Loucy (cell line): ENCODE results near the gene CHCHD6.

ENCODE experiments used
- H2AFZ ChIP-seq: fragments of 200-600 bp; sonication (generic); 2 replicates; pipeline ENCODE4 v1.6.0; 2016; ENCODE audit warnings: antibody characterized with exemption, mild to moderate bottlenecking, low read length, moderate library complexity
- H3F3A ChIP-seq: fragments of 200-600 bp; 2 replicates; pipeline ENCODE4 v1.6.0; 2016; ENCODE audit warnings: antibody characterized with exemption, low read depth, mild to moderate bottlenecking
- H3K27me3 ChIP-seq: fragments of 200-600 bp; sonication (generic); 2 replicates; pipeline ENCODE4 v1.6.1; 2014; ENCODE audit warnings: low read length, mild to moderate bottlenecking; ENCODE audit not compliant: insufficient read depth, poor library complexity, severe bottlenecking
- H3K36me3 ChIP-seq: fragments of 200-600 bp; sonication (generic); 2 replicates; pipeline ENCODE4 v1.6.1; 2016; ENCODE audit warnings: low read length; ENCODE audit not compliant: insufficient read depth
- H3K4me1 ChIP-seq: fragments of 200-600 bp; sonication (generic); 2 replicates; pipeline ENCODE4 v1.5.1; 2014; ENCODE audit warnings: low read length, mild to moderate bottlenecking; ENCODE audit not compliant: insufficient read depth, poor library complexity, severe bottlenecking
- H3K4me2 ChIP-seq: fragments of 200-600 bp; sonication (generic); 2 replicates; pipeline ENCODE4 v1.6.0; 2014; ENCODE audit warnings: antibody characterized with exemption, low read length, low read depth, mild to moderate bottlenecking; ENCODE audit not compliant: poor library complexity, severe bottlenecking
- H3K4me3 ChIP-seq: fragments of 200-600 bp; sonication (generic); 2 replicates; pipeline ENCODE4 v1.5.1; 2014; ENCODE audit warnings: low read length, mild to moderate bottlenecking, mixed read lengths; ENCODE audit not compliant: poor library complexity, severe bottlenecking
- H3K79me2 ChIP-seq: fragments of 200-600 bp; sonication (generic); 2 replicates; pipeline ENCODE4 v1.6.1; 2014; ENCODE audit warnings: low read length; ENCODE audit not compliant: insufficient read depth
- H3K9ac ChIP-seq: fragments of 200-600 bp; sonication (generic); 2 replicates; pipeline ENCODE4 v1.6.0; 2014; ENCODE audit warnings: mild to moderate bottlenecking, low read depth, low read length, moderate library complexity; ENCODE audit not compliant: poor library complexity, severe bottlenecking
- H3K9me2 ChIP-seq: fragments of 200-600 bp; sonication (generic); replicated peaks from 2 replicates; pipeline ENCODE4 v1.6.1; 2016; ENCODE audit warnings: low read depth, low read length, mixed read lengths
- H3K9me3 ChIP-seq: fragments of 200-600 bp; sonication (generic); 2 replicates; pipeline ENCODE4 v1.6.1; 2014; ENCODE audit warnings: mild to moderate bottlenecking, antibody characterized with exemption, low read length, low read depth; ENCODE audit not compliant: insufficient read depth
- H4K20me1 ChIP-seq: fragments of 200-600 bp; sonication (generic); 2 replicates; pipeline ENCODE4 v1.6.0; 2014; ENCODE audit warnings: antibody characterized with exemption, low read length, mild to moderate bottlenecking; ENCODE audit not compliant: insufficient read depth, poor library complexity, severe bottlenecking
- EZH2phosphoT487 ChIP-seq: fragments of 200-600 bp; IDR thresholded peaks from 2 replicates; pipeline ENCODE4 v1.6.1; 2018; ENCODE audit warnings: antibody characterized with exemption, mild to moderate bottlenecking, moderate library complexity, borderline replicate concordance
- TF ChIP-seq, protein P1 (sequence below): fragments of 200-600 bp; sonication (generic); conservative IDR thresholded peaks from 2 replicates; pipeline ENCODE4 v1.5.1; 2014; ENCODE audit warnings: mild to moderate bottlenecking, antibody characterized with exemption, low read length

CHCHD6 gene

DNA sequence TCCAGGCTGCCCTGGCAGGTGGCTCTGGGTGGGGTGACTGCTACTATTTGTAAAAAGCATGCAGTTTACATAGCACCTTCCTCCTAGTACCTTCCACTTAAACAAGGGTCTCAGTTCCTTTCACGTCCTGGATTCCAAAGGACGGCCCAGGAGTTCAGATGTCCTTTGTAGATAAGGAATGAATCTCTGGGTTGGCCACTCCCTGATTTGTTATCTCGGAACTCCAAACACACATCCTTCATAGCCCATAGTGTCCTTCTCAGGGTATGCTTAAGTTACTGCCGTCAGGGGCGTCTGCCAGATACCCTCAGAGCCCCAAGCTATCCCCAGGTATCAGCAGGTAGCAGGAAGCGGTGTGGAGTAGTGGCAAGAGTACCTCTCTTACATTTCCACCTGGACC is 177.8 kb downstream of the CHCHD6 start:
- H2AFZ ChIP-seq: no peak overlapping the region
- no peak overlapping the region for H3K4me2 ChIP-seq
- no peaks in the 10 kb centered on the region for H3K36me3 ChIP-seq
- H3K79me2 ChIP-seq: no peaks in the 10 kb centered on the region
- H3K9me2 ChIP-seq: no peaks in the 10 kb centered on the region
- H3K9me3 ChIP-seq: no peaks in the 10 kb centered on the region
- H4K20me1 ChIP-seq: no peaks in the 10 kb centered on the region
- H3K27me3 ChIP-seq: no peaks in the 10 kb centered on the region
- TF ChIP-seq EZH2phosphoT487: no peak
- TF ChIP-seq, protein P1, sequence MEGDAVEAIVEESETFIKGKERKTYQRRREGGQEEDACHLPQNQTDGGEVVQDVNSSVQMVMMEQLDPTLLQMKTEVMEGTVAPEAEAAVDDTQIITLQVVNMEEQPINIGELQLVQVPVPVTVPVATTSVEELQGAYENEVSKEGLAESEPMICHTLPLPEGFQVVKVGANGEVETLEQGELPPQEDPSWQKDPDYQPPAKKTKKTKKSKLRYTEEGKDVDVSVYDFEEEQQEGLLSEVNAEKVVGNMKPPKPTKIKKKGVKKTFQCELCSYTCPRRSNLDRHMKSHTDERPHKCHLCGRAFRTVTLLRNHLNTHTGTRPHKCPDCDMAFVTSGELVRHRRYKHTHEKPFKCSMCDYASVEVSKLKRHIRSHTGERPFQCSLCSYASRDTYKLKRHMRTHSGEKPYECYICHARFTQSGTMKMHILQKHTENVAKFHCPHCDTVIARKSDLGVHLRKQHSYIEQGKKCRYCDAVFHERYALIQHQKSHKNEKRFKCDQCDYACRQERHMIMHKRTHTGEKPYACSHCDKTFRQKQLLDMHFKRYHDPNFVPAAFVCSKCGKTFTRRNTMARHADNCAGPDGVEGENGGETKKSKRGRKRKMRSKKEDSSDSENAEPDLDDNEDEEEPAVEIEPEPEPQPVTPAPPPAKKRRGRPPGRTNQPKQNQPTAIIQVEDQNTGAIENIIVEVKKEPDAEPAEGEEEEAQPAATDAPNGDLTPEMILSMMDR: no peak
- no peaks in the 10 kb centered on the region for H3K4me1 ChIP-seq
- H3K9ac ChIP-seq: no peak overlapping the region
- no peak overlapping the region for H3K4me3 ChIP-seq
- H3F3A ChIP-seq: no peaks in the 10 kb centered on the region

DNA sequence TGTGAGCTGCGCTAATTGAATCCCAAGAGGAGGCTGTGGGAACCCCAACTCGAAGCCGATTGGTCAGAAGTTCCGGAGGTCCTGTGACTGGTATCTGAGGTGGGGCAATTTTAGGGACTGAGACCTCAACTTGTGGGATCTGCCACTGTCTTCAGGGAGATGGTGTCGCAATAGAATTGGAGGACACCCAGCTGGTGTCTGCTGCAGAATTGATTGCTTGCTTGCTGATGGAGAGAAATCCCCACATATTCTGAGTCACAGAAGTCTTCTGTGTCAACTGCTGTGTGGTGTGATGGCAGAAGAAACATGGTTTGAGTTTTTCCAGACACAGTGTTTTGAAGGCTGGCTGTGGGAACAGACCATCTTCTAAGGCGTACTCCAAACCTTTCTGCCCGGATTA is 179.2 kb downstream of the CHCHD6 start:
- H3K27me3 ChIP-seq: no peaks in the 10 kb centered on the region
- no peak overlapping the region for H3K9ac ChIP-seq
- no peak overlapping the region for H2AFZ ChIP-seq
- TF ChIP-seq, protein P1: no peak
- no peak for TF ChIP-seq EZH2phosphoT487
- no peaks in the 10 kb centered on the region for H4K20me1 ChIP-seq
- H3F3A ChIP-seq: no peaks in the 10 kb centered on the region
- no peak overlapping the region for H3K4me2 ChIP-seq
- H3K79me2 ChIP-seq: no peaks in the 10 kb centered on the region
- H3K4me3 ChIP-seq: no peak overlapping the region
- peaks cover 5% of the 10 kb centered on the region for H3K4me1 ChIP-seq
- no peaks in the 10 kb centered on the region for H3K9me3 ChIP-seq
- no peaks in the 10 kb centered on the region for H3K36me3 ChIP-seq
- no peaks in the 10 kb centered on the region for H3K9me2 ChIP-seq

DNA sequence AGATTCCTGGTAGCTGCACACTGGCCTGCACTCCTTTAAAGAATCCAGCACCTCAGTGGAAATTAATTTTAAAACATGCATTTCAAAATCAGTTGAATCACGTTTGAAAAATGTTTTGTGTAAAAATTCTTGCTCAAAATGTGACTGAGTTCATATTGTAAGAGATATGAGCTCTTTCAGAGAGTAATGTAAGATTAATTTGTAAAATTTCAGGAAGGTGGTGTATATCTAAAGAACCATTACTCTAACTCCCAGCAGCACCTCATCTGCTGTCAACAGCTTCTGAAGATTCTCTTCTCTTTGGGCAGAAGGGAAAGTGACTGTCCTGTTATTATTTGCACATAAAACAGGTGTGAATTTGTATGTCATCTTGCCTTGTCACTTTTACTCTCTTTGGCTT is 181.4 kb downstream of the CHCHD6 start:
- H3K79me2 ChIP-seq: no peaks in the 10 kb centered on the region
- H3K9ac ChIP-seq: no peak overlapping the region
- no peak overlapping the region for H3K4me2 ChIP-seq
- no peak for TF ChIP-seq EZH2phosphoT487
- TF ChIP-seq, protein P1: no peak
- H3K9me2 ChIP-seq: no peaks in the 10 kb centered on the region
- peaks cover 6% of the 10 kb centered on the region for H3K4me1 ChIP-seq
- no peaks in the 10 kb centered on the region for H3F3A ChIP-seq
- H4K20me1 ChIP-seq: no peaks in the 10 kb centered on the region
- H3K27me3 ChIP-seq: no peaks in the 10 kb centered on the region
- H3K36me3 ChIP-seq: no peaks in the 10 kb centered on the region
- H3K4me3 ChIP-seq: no peak overlapping the region
- no peak overlapping the region for H2AFZ ChIP-seq
- no peaks in the 10 kb centered on the region for H3K9me3 ChIP-seq
